ENCODE data around the gene GPR137B. TPM values are rescaled to one million over a fixed set of nuclear protein-coding genes. Genes with fewer than 3 reads are reported as not detected.

The GPR137B gene
- total and polyA plus RNA-seq, 12 donors: 3.4 to 30.0 (median 13.7) TPM

DNA sequence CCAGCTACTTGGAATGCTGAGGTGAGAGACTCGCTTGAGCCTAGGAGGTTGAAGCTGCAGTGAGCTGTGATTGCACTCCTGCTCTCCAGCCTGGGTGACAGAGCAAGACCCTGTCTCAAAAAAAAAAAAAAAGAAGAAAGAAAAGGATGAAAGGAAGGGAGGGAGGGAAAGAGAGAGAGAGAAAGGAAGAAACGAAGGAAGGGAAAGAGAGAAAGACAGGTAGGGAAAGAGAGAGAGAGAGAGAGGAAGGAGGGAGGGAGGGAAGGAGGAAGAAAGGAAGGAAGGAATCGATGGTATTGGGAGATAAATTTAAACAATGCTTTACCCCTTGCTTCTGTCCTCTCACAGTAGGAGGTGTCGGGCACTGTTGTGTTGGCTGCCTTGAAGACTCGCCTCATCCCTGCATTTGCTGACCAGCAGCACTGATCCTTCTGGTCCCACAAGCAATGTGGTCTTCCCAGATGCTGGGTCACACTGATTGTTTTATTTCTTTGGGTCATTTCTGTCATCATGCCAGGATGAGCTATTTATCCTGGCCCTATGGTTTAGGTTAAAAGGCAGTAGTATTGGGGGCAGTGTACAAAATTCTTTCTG is 30.9 kb downstream of the GPR137B start:
- no peak for DNase-seq
- H3K4me3 ChIP-seq: no peak overlapping the region
- H3K9me3 ChIP-seq (replicated peaks in 1 of 3): no peaks in the 10 kb centered on the region
- no peaks in the 10 kb centered on the region for H3K4me1 ChIP-seq (replicated peaks in 1 of 2)
- H3K27me3 ChIP-seq: no peaks in the 10 kb centered on the region
- 79 to 91% (median 88%) methylated on average over 5 of the region's 5 CpGs for WGBS, 4 donors
- H3K27ac ChIP-seq: no peak overlapping the region
- TF ChIP-seq POLR2A (IDR thresholded peaks at IDR 0.05): no peak
- TF ChIP-seq, protein P1, sequence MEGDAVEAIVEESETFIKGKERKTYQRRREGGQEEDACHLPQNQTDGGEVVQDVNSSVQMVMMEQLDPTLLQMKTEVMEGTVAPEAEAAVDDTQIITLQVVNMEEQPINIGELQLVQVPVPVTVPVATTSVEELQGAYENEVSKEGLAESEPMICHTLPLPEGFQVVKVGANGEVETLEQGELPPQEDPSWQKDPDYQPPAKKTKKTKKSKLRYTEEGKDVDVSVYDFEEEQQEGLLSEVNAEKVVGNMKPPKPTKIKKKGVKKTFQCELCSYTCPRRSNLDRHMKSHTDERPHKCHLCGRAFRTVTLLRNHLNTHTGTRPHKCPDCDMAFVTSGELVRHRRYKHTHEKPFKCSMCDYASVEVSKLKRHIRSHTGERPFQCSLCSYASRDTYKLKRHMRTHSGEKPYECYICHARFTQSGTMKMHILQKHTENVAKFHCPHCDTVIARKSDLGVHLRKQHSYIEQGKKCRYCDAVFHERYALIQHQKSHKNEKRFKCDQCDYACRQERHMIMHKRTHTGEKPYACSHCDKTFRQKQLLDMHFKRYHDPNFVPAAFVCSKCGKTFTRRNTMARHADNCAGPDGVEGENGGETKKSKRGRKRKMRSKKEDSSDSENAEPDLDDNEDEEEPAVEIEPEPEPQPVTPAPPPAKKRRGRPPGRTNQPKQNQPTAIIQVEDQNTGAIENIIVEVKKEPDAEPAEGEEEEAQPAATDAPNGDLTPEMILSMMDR (IDR thresholded peaks at IDR 0.05): no peak
- intact Hi-C loops (cut with DNase I): no loop called here
- H3K36me3 ChIP-seq (replicated peaks in 1 of 2): no peaks in the 10 kb centered on the region

DNA sequence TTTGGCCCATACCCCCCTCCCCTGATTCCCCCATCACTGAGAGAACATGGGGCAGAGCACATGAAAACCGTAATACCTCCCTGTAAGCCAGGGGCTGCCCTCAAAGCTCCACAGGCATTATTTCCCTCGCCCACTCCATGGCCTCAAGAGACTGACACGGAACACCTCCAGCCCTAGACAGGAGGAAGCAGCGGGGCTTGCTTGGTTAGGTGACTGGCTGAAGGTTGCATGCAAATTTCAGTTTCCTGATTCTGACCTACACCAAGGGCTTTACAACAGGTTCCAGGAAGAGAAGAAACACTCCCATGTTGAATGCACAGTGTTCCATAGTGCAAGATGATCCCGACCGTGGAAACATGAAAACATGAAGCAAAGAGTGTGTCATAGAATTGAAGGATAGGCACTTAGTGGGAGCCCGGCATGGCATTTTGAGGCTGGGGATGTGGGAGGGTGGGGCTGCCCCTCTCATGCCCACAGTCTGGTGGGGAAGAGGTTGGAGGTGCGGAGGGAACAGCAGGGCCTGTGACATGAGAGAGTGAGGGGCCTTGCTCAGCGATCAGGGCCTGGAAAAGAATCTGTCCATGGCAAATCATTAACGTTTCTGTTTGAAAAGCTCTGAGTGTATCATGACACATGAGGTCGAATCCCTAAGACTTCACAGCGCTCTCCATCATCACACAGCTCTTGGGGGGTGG is 33.5 kb downstream of the GPR137B start:
- Histone ChIP-seq H3K27ac (no peak overlapping the region), H3K4me1 (replicated peaks in 1 of 2) (no peaks in the 10 kb centered on the region), H3K9me3 (replicated peaks in 1 of 3) (no peaks in the 10 kb centered on the region), H3K4me3 (no peak overlapping the region), H3K36me3 (replicated peaks in 1 of 2) (peaks cover 0 to 2% of the 10 kb centered on the region in 2 donors), H3K27me3 (no peaks in the 10 kb centered on the region)
- intact Hi-C loops (cut with DNase I): no loop called here
- 84 to 95% (median 92%) methylated on average over 12 of the region's 12 CpGs for WGBS, 4 donors
- DNase-seq: no peak
- TF ChIP-seq POLR2A (IDR thresholded peaks at IDR 0.05): no peak

DNA sequence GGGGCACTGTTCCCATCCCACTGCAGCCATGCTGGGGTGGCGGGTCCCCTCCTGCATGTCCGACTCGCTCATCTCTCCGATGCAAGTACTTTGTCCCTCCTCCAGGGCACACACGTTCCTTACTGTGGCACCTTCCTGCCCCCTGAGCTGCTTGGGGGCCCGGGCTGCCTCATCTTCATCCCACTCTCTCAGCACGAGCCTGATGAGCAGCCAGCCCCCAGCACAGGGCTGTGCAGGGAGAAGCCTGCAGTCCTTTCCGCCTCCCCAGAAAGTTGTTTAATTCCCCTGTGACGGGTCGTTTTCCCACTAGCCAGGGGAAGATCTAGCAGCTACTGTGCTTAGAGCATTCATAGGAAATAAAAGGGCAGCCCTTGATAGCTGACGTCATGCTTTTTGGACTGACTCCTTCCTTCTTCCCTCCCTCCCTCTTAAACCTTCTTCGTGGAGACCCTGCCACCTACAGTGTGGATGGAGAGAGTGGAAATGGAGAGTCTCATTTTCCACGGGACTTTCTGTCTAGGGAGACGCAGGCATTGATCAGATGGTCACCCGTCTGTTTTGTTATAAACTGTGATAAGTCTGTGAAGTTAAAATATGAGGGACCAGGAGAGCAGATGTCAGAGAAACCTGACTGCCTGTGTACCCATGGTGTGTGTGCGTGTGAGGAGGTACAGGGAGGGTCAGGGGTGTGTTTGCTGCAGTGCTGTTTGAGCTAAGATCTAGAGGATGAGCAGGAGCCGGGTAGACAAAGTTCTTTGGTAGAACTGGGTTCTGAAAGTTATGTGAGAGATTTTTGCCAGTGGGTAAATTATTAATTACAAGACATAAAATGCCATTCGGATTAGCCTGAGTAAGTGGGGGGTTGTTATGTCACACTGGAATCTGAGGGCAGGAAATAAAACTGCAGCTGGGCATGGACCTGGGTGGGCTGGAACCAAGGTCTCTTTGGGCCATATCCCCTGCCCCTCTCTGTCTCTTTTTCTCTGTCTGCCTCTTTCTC is 34.3 kb downstream of the GPR137B start:
- Histone ChIP-seq H3K9me3 (replicated peaks in 1 of 3) (no peaks in the 10 kb centered on the region), H3K4me1 (replicated peaks in 1 of 2) (no peaks in the 10 kb centered on the region), H3K36me3 (replicated peaks in 1 of 2) (peaks cover 0 to 4% of the 10 kb centered on the region in 2 donors), H3K4me3 (no peak overlapping the region), H3K27ac (no peak overlapping the region), H3K27me3 (no peaks in the 10 kb centered on the region)
- intact Hi-C loops (cut with DNase I): no loop called here
- no peak for DNase-seq
- WGBS, 4 donors: 64 to 73% (median 70%) methylated on average over 18 of the region's 18 CpGs
- TF ChIP-seq POLR2A (IDR thresholded peaks at IDR 0.05): no peak
- TF ChIP-seq, protein P1 (IDR thresholded peaks at IDR 0.05): no peak

DNA sequence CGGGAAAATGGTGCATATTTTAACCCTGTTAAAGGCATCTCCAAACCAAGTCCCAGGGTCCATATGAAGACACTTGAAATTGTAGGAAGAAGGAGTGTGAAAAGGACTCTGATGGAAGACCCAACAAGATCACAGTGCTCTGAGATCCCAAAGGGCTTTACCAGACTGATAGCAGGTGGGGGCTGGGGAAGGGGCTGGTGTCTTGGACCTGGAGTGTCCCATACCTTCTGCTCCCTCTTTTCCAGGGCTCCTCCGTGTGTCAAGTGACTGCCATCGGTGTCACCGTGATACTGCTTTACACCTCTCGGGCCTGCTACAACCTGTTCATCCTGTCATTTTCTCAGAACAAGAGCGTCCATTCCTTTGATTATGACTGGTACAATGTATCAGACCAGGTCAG is 37.3 kb downstream of the GPR137B start:
- no peaks in the 10 kb centered on the region for H3K27me3 ChIP-seq
- peaks cover 0 to 4% of the 10 kb centered on the region in 2 donors for H3K36me3 ChIP-seq (replicated peaks in 1 of 2)
- TF ChIP-seq, protein P1 (IDR thresholded peaks at IDR 0.05): no peak
- TF ChIP-seq POLR2A (IDR thresholded peaks at IDR 0.05): no peak
- H3K4me1 ChIP-seq (replicated peaks in 1 of 2): no peaks in the 10 kb centered on the region
- DNase-seq: no peak
- WGBS, 4 donors: 87 to 97% (median 92%) methylated on average over 6 of the region's 6 CpGs
- no peak overlapping the region for H3K4me3 ChIP-seq
- no peaks in the 10 kb centered on the region for H3K9me3 ChIP-seq (replicated peaks in 1 of 3)
- intact Hi-C loops (cut with DNase I): no loop called here
- H3K27ac ChIP-seq: no peak overlapping the region

All from adrenal gland (tissue), 12 donors.